Naive thymus-derived CD8-positive, alpha-beta T cell (primary cell): Measurements from ENCODE around the gene ZSCAN22. TPM values are rescaled to one million over a fixed set of nuclear protein-coding genes. Genes with fewer than 3 reads are reported as not detected.

Experiments used
- ATAC-seq, 2 donors: fragments of 150-1000 bp; cut with Tn5 transposase in 1 of 2; sonication (Bioruptor Pico), chemical (Tn5 transposase) in 1 of 2; 1 replicate in 1 of 2; 2 replicates in 1 of 2; pipeline ENCODE4 v1.10.0; 2021; ENCODE audit warnings: mild to moderate bottlenecking in 2 of 2, moderate library complexity in 2 of 2
- POLR2A ChIA-PET: fragments of 350-600 bp; sonication (Branson Sonifier 250); formaldehyde crosslinking; loops from one replicate; lab custom pipeline; 2021; ENCODE audit warnings: antibody characterized with exemption; lab: Charles Lee
- DNase-seq, 10 donors: peaks; one replicate each; pipeline versions ENCODE4 v3.0.0 to v3.0.0-alpha.2; 2020 to 2022
- H3K27ac Mint-ChIP-seq, 10 donors: one replicate each; pipeline ENCODE4 v1.8.0; 2020 to 2022; ENCODE audit warnings: mild to moderate bottlenecking in 10 of 10, mixed read lengths in 10 of 10, moderate library complexity in 4 of 10, inconsistent platforms in 1 of 10
- H3K27me3 Mint-ChIP-seq, 5 donors: one replicate each; pipeline ENCODE4 v1.8.0; 2021 to 2022; ENCODE audit warnings: mixed read lengths in 5 of 5
- H3K36me3 Mint-ChIP-seq, 3 donors: one replicate each; pipeline ENCODE4 v1.8.0; 2020 to 2022; ENCODE audit warnings: mixed read lengths in 3 of 3, mild to moderate bottlenecking in 2 of 3, inconsistent platforms in 1 of 3
- H3K4me1 Mint-ChIP-seq, 4 donors: one replicate each; pipeline ENCODE4 v1.8.0; 2021 to 2022; ENCODE audit warnings: mixed read lengths in 4 of 4
- H3K4me3 Mint-ChIP-seq, 10 donors: one replicate each; pipeline ENCODE4 v1.8.0; 2020 to 2022; ENCODE audit warnings: mild to moderate bottlenecking in 10 of 10, mixed read lengths in 10 of 10, moderate library complexity in 6 of 10, inconsistent platforms in 1 of 10
- H3K9me3 Mint-ChIP-seq, 9 donors: one replicate each; pipeline ENCODE4 v1.8.0; 2020 to 2022; ENCODE audit warnings: mixed read lengths in 9 of 9, mild to moderate bottlenecking in 3 of 9, inconsistent platforms in 1 of 9, moderate library complexity in 1 of 9
- polyA plus RNA-seq, 3 donors: library from polyadenylated mRNA; unstranded; fragments of 300-500 nt; fragmentation: Illumina TruSeq; gene quantifications; one replicate each; pipeline ENCODE4 v1.2.3, GENCODE V29; 2021
- total RNA-seq, 8 experiments: library from RNA in 2 of 8; stranded (reverse) in 2 of 8; gene quantifications; one replicate each; pipeline ENCODE4 v1.2.3 and lab custom pipeline; 2021 to 2026

Gene ZSCAN22
- total and polyA plus RNA-seq, 5 experiments from 2014 or later = 0.69 to 4.6 (median 3.3) TPM

- POLR2A ChIA-PET = interaction anchor here (1.3 to 2.1 kb wide), 2 partner anchors 13 to 38 kb away, joined by 4 to 5 read pairs; no protein-coding TSS in a partner anchor
- H3K27ac Mint-ChIP-seq = no peak overlapping the region
- peaks cover 0 to 6% (median 0%) of the 10 kb centered on the region in 4 donors for H3K4me1 Mint-ChIP-seq
- peaks cover 6 to 22% (median 17%) of the 10 kb centered on the region in 3 donors for H3K36me3 Mint-ChIP-seq
- ATAC-seq (no peak), DNase-seq (no peak)
- no peaks in the 10 kb centered on the region for H3K27me3 Mint-ChIP-seq
- H3K4me3 Mint-ChIP-seq = no peak overlapping the region
- H3K9me3 Mint-ChIP-seq = peaks cover 0 to 2% (median 0%) of the 10 kb centered on the region in 9 donors
Measured at GRCh38 chr19:58319241-58319640, 7.6 kb upstream of the ZSCAN22 start.

GRCh38 chr19:58325311-58326022, 1.3 kb upstream of the ZSCAN22 start:
- Mint-ChIP-seq H3K4me1 (peaks cover 0 to 9% (median 4%) of the 10 kb centered on the region in 4 donors), H3K36me3 (peaks cover 0 to 5% (median 4%) of the 10 kb centered on the region in 3 donors), H3K4me3 (no peak overlapping the region), H3K27me3 (no peaks in the 10 kb centered on the region), H3K27ac (no peak overlapping the region), H3K9me3 (peaks cover 0 to 2% (median 0%) of the 10 kb centered on the region in 9 donors)
- no peak for DNase-seq
- POLR2A ChIA-PET = interaction anchor here (0.5 to 2.2 kb wide), 5 partner anchors 20 to 67 kb away, joined by 3 to 16 read pairs (median 8); partner anchors contain the start of genes ERVK3-1 and ZNF497
- no peak for ATAC-seq

- ATAC-seq = peak; percentile 56 to 60
- H3K27ac Mint-ChIP-seq = no peak overlapping the region
- peaks cover 0 to 5% (median 4%) of the 10 kb centered on the region in 3 donors for H3K36me3 Mint-ChIP-seq
- DNase-seq = no peak
- POLR2A ChIA-PET = interaction anchor here (0.6 to 2.2 kb wide), 12 partner anchors 21 to 248 kb away, joined by 3 to 16 read pairs (median 5); partner anchors contain the start of genes ERVK3-1, RPS5, ZBTB45 and ZNF497
- peaks cover 0 to 2% (median 0%) of the 10 kb centered on the region in 9 donors for H3K9me3 Mint-ChIP-seq
- no peaks in the 10 kb centered on the region for H3K27me3 Mint-ChIP-seq
- H3K4me3 Mint-ChIP-seq = no peak overlapping the region
- H3K4me1 Mint-ChIP-seq = peaks cover 0 to 14% (median 6%) of the 10 kb centered on the region in 4 donors
Measured at GRCh38 chr19:58326501-58326913, 287 bp upstream of the ZSCAN22 start.

GRCh38 chr19:58328999-58329398, 2.2 kb downstream of the ZSCAN22 start:
- Mint-ChIP-seq H3K9me3 (no peaks in the 10 kb centered on the region), H3K27ac (peak overlapping the region in 1 of 10 donors; percentile 6), H3K27me3 (no peaks in the 10 kb centered on the region), H3K4me3 (peak overlapping the region in 3 of 10 donors; percentile 43 to 52 (median 50)), H3K4me1 (peaks cover 0 to 14% (median 6%) of the 10 kb centered on the region in 4 donors), H3K36me3 (no peaks in the 10 kb centered on the region)
- DNase-seq = no peak
- ATAC-seq = no peak
- POLR2A ChIA-PET = interaction anchor here (1.4 kb wide), 1 partner anchor 18 kb away, joined by 5 read pairs; no protein-coding TSS in a partner anchor

- DNase-seq (no peak), ATAC-seq (no peak)
- Mint-ChIP-seq H3K4me1 (peaks cover 0 to 14% (median 8%) of the 10 kb centered on the region in 4 donors), H3K27ac (no peak overlapping the region), H3K9me3 (no peaks in the 10 kb centered on the region), H3K36me3 (peaks cover 0 to 3% (median 2%) of the 10 kb centered on the region in 3 donors), H3K4me3 (no peak overlapping the region), H3K27me3 (no peaks in the 10 kb centered on the region)
- POLR2A ChIA-PET = interaction anchor here (1.1 kb wide), 1 partner anchor 17 kb away, joined by 3 read pairs; no protein-coding TSS in a partner anchor
Measured at GRCh38 chr19:58330458-58330857, 3.7 kb downstream of the ZSCAN22 start.

GRCh38 chr19:58332697-58333096, 5.9 kb downstream of the ZSCAN22 start:
- no peak for DNase-seq
- no peak for ATAC-seq
- no peaks in the 10 kb centered on the region for H3K27me3 Mint-ChIP-seq
- POLR2A ChIA-PET = interaction anchor here (1.7 kb wide), 1 partner anchor 24 kb away, joined by 3 read pairs; no protein-coding TSS in a partner anchor
- H3K9me3 Mint-ChIP-seq = no peaks in the 10 kb centered on the region
- H3K36me3 Mint-ChIP-seq = peaks cover 0 to 7% (median 2%) of the 10 kb centered on the region in 3 donors
- peaks cover 0 to 14% (median 9%) of the 10 kb centered on the region in 4 donors for H3K4me1 Mint-ChIP-seq
- no peak overlapping the region for H3K4me3 Mint-ChIP-seq
- H3K27ac Mint-ChIP-seq = peak overlapping the region in 1 of 10 donors; percentile 22

GRCh38 chr19:58334691-58335249, 8.0 kb downstream of the ZSCAN22 start:
- H3K4me3 Mint-ChIP-seq = no peak overlapping the region
- no peaks in the 10 kb centered on the region for H3K9me3 Mint-ChIP-seq
- POLR2A ChIA-PET = interaction anchor here (0.6 kb wide), 1 partner anchor 77 kb away, joined by 7 read pairs; no protein-coding TSS in a partner anchor
- no peak for DNase-seq
- peaks cover 1 to 16% (median 10%) of the 10 kb centered on the region in 3 donors for H3K36me3 Mint-ChIP-seq
- peak overlapping the region in 2 of 10 donors; percentile 53 to 57 for H3K27ac Mint-ChIP-seq
- peaks cover 3 to 19% (median 8%) of the 10 kb centered on the region in 4 donors for H3K4me1 Mint-ChIP-seq
- ATAC-seq = no peak
- no peaks in the 10 kb centered on the region for H3K27me3 Mint-ChIP-seq

- Mint-ChIP-seq H3K4me1 (peaks cover 6 to 24% (median 11%) of the 10 kb centered on the region in 4 donors), H3K27ac (no peak overlapping the region), H3K4me3 (no peak overlapping the region), H3K36me3 (peaks cover 5 to 16% (median 10%) of the 10 kb centered on the region in 3 donors), H3K9me3 (no peaks in the 10 kb centered on the region), H3K27me3 (no peaks in the 10 kb centered on the region)
- DNase-seq (no peak), ATAC-seq (no peak)
- POLR2A ChIA-PET = no interaction called here
Measured at GRCh38 chr19:58335630-58336029, 8.8 kb downstream of the ZSCAN22 start.

GRCh38 chr19:58336216-58336615, 9.4 kb downstream of the ZSCAN22 start:
- peaks cover 6 to 23% (median 11%) of the 10 kb centered on the region in 4 donors for H3K4me1 Mint-ChIP-seq
- H3K36me3 Mint-ChIP-seq = peaks cover 5 to 16% (median 10%) of the 10 kb centered on the region in 3 donors
- POLR2A ChIA-PET = interaction anchor here (0.6 kb wide), 1 partner anchor 70 kb away, joined by 5 read pairs; no protein-coding TSS in a partner anchor
- peak overlapping the region in 5 of 10 donors; percentile 17 to 66 (median 45) for H3K27ac Mint-ChIP-seq
- no peak overlapping the region for H3K4me3 Mint-ChIP-seq
- ATAC-seq = no peak
- no peak for DNase-seq
- H3K9me3 Mint-ChIP-seq = no peaks in the 10 kb centered on the region
- no peaks in the 10 kb centered on the region for H3K27me3 Mint-ChIP-seq

GRCh38 chr19:58336820-58337219, 10.0 kb downstream of the ZSCAN22 start:
- Mint-ChIP-seq H3K4me3 (no peak overlapping the region), H3K4me1 (peaks cover 6 to 26% (median 14%) of the 10 kb centered on the region in 4 donors), H3K36me3 (peaks cover 5 to 16% (median 10%) of the 10 kb centered on the region in 3 donors), H3K9me3 (no peaks in the 10 kb centered on the region), H3K27ac (no peak overlapping the region), H3K27me3 (no peaks in the 10 kb centered on the region)
- no peak for ATAC-seq
- DNase-seq = no peak
- POLR2A ChIA-PET = interaction anchor here (0.6 kb wide), 1 partner anchor 71 kb away, joined by 5 read pairs; no protein-coding TSS in a partner anchor

- no peak overlapping the region for H3K4me3 Mint-ChIP-seq
- peaks cover 11 to 19% (median 12%) of the 10 kb centered on the region in 3 donors for H3K36me3 Mint-ChIP-seq
- no peak for ATAC-seq
- H3K4me1 Mint-ChIP-seq = peaks cover 6 to 26% (median 18%) of the 10 kb centered on the region in 4 donors
- no peak overlapping the region for H3K27ac Mint-ChIP-seq
- POLR2A ChIA-PET = no interaction called here
- no peaks in the 10 kb centered on the region for H3K27me3 Mint-ChIP-seq
- no peak for DNase-seq
- H3K9me3 Mint-ChIP-seq = no peaks in the 10 kb centered on the region
Measured at GRCh38 chr19:58338336-58338735, 11.5 kb downstream of the ZSCAN22 start.

GRCh38 chr19:58338825-58339558, 12.2 kb downstream of the ZSCAN22 start:
- peaks cover 6 to 25% (median 18%) of the 10 kb centered on the region in 4 donors for H3K4me1 Mint-ChIP-seq
- H3K4me3 Mint-ChIP-seq = no peak overlapping the region
- ATAC-seq (peak in 1 of 2 donors; percentile 39), DNase-seq (no peak)
- H3K27me3 Mint-ChIP-seq = no peaks in the 10 kb centered on the region
- peaks cover 11 to 19% (median 12%) of the 10 kb centered on the region in 3 donors for H3K36me3 Mint-ChIP-seq
- H3K9me3 Mint-ChIP-seq = no peaks in the 10 kb centered on the region
- POLR2A ChIA-PET = no interaction called here
- no peak overlapping the region for H3K27ac Mint-ChIP-seq
